Measurements from ENCODE around the gene GNPTG.

The GNPTG gene

DNA sequence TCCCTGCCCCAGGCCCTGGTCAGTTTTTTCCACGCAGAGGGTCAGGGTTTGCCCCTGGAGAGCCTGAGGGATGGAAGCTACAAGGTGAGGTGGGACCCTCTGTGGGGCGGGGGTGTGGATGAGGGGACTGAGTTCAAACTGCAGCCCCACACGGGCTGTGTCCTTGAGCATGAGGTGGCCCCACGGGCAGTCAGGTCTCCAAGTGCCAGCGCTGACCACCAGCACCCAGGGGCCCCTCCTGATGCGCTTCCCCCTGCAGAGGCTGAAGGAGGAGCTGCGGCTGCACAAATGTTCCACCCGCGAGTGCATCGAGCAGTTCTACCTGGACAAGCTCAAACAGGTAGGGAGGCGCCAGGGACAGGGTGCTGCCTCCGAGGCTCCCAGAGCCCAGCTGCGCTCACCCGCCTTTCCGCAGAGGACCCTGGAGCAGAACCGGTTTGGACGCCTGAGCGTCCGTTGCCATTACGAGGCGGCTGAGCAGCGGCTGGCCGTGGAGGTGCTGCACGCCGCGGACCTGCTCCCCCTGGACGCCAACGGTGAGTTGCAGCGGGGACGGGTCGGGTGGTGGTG lies 4.4 kb upstream of the GNPTG start:
- DNase-seq (ENCODE audit: low read depth): no peak

DNA sequence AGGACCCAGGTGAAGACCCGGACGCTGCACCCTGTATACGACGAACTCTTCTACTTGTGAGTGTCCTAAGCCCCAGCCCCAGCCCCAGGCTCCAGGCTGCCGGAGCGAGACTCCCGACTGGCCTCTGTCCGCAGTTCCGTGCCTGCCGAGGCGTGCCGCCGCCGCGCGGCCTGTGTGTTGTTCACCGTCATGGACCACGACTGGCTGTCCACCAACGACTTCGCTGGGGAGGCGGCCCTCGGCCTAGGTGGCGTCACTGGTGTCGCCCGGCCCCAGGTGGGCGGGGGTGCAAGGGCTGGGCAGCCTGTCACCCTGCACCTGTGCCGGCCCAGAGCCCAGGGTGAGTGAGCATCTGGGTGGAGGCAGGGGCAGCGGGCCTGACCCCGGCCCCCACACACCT lies 3.8 kb upstream of the GNPTG start:
- no peak for DNase-seq (ENCODE audit: low read depth)

DNA sequence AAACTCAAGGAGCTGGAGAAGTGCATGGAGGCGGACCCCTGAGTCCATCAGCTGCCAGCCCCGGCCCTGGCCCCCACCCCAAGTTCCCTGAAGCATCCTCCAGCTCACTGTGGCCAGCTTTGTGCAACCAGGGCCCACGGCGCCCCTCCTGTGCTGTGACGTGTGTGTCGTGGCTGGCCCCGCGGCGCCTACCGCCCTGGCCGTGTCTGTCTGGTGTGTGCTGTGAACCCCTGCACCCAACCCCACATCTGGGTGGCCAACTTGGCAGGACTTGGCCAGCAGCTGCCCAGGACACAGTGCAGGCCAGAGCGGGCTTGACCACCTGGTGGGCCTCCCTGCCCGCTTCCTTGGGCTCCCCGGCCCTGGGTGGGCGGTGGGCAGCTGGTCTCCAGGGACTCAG lies 3.3 kb upstream of the GNPTG start:
- no peak for DNase-seq (ENCODE audit: low read depth)

DNA sequence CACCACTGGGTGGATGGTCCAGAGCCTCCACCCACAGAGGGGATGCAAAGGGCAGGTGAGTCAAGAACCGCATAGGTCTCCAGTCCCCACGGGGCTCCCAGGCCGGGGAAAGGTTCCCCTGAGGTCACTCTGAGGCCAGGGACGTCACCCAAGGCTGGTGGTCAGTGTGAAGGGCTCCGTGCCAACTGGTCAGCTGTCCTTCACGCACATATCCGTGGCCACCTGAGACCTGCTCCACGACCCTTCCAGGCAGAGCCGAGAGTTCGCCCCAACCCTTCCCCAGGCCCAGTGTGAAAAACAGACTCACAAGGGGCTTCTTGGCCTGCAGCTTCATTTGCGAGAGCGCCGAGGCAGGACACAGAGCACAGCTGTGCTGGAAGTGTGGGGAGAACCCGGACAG lies 2.8 kb upstream of the GNPTG start:
- DNase-seq (ENCODE audit: low read depth): no peak

DNA sequence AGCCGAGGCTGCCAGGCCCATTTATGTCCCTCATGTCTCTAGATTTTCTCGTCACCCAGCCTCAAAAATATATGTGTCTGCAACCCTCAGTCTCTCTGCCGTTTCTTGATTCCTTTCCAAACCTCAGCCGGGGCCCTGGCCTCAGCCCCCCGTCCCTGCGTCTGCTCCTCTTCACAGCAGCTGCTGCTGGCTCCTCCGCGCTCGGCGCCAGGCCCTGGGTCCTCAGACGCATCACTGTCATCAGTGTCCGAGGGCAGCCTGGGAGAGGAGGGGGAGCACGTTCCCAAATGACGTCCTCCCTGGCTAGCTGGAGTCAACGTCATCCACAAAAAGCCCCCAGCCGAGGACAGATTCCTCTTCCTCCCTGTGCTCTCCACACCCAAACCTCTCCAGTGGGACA lies 2.4 kb upstream of the GNPTG start:
- no peak for DNase-seq (ENCODE audit: low read depth)

DNA sequence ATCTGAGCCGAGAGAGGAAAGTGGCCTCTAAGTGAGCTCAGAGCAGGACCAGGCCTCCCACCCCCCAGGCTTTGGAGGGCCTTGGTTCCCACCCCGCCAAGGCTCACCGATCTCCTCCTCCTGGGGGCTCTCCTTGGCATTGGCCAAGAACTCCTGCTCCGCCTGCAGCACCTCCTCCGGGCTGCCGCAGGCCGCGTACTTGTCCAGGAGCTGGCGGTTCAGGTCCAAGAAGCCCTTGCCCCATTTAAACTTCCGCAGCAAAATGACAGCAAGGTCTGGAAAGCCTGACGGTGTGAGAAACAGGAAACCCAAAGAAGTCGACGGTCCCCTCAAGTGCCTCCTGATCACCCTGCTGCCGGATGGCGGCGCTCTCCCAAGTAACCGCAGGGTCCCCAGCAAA lies 1.8 kb upstream of the GNPTG start:
- no peak for DNase-seq (ENCODE audit: low read depth)

DNA sequence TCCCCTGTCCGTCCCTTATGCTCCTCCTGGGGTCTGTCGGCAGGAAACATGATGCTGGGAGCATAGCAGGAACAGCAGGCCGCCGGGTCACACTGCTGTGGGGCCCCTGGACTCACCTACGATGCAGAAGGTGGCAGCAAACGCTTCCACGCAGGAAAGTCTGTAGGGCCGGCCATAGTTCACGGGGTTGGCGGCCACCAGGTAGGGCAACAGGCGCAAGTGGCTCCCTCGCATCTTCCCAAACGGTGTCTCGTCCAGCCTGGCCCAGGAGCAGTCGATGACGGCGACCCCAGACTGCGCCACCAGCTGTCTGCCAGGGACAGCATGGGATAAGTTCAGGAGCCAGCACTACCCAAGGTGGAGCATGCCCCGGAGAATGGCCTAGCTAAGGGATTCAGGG lies 1.0 kb upstream of the GNPTG start:
- DNase-seq (ENCODE audit: low read depth): no peak

DNA sequence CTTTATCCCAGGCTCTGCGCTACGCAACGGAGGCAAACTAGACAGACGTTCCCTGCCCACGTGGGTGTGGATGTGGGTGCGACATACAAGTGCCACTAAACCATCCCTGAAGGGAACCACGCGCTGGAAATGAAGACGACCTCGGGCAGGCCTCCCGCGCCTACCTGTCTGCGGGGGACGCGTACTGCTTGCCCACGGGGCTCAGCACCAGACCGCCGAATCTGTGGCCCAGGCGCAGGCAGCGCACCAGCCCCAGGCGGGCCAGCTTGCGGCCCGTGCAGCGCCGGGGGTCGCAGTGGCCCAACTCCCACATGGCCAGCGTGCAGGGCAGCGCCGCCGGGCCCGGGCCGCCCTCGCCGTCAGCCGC lies 533 bp upstream of the GNPTG start:
- no peak for DNase-seq (ENCODE audit: low read depth)

DNA sequence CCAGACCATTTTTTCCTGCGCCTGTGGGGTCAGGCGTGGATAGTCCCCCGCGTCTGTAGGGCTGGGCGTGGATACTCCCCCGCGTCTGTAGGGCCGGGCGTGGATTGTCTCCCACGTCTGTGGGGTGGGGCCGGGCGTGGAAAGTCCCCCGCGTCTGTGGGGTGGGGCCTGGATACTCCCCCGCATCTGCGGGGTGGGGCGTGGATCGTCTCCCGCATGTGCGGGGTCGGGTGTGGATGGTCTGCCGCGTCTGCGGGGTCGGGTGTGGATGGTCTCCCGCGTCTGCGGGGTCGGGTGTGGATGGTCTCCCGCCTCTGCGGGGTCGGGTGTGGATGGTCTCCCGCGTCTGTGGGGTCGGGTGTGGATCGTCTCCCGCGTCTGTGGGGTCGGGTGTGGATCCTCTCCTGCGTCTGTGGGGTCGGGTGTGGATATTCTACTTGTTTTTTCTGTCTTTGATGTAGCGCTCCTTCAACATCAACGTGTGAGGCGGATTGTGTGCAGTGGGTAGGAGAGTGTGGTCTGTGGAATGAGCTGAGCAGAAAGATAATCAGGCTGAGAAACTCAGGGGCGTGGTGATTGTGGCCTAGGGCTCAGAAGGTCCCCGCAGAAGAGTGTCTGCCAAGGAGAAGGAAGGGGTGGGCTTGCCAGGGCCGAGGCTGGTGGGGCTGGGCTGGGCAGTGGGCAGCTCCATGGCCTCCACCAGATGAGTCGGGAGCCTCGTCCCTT lies 3.2 kb downstream of the GNPTG start:
- no peak for DNase-seq (ENCODE audit: low read depth)

DNA sequence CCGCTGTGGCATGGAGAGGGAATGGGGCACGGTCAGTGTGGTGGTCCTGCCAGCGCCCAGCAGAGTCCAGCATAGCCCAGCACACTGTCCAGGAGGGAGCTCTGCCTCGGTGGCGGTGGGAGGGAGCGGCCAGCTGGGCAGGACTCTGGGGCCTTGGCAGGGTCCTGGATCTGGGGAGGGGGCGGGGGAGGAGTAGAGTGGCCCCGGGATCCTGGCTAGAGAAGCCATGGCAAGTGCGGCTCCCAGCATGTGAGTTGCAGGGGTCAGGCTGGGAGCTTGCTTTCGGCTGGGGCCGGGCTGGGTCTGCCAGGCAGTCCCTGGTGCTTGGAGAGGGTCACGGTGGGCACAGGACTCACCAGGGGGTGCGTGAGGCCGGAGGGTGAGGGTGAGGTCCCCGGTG lies 3.9 kb downstream of the GNPTG start:
- DNase-seq (ENCODE audit: low read depth): no peak

DNA sequence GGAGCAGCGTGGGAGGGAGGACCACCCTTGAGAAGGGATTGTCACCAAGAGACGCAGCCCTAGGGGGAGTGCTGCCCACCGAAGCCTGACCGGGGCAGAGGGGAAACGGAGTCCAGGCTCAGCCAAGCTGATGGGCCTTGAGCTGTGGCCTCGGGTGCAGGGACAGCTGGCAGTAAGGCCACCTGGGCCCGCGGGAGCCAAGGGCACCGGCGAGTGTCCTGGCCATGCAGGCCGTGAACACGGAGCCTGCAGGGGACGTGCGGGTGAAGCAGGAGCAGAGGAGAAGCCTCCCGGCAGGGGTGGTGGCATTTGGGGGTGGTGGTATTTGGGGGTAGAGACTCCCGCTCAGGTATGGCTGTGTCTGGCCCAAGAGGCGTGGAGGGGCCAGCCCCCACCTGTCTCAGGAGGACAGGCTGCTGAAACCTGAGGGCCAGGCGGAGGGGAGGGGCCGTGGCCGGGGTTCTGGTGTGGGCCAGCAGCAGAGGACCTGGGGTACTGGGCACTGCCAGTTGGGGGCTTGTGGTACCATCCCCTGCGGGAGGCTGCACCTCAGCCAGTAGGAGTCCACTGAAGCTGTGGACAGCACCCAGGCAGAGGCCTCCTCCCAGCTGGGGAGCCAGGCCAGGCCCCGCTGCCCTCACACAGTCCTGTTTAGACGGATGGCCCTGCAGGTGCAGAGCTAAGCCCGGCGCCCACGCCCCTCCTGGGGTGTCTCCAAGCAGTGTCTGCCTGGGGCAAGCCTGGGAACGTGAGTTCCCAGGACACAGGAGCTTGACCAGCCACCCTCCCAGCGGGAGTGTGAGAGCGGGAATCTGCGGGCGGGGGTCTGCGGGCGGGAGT lies 4.5 kb downstream of the GNPTG start:
- no peak for DNase-seq (ENCODE audit: low read depth)

DNA sequence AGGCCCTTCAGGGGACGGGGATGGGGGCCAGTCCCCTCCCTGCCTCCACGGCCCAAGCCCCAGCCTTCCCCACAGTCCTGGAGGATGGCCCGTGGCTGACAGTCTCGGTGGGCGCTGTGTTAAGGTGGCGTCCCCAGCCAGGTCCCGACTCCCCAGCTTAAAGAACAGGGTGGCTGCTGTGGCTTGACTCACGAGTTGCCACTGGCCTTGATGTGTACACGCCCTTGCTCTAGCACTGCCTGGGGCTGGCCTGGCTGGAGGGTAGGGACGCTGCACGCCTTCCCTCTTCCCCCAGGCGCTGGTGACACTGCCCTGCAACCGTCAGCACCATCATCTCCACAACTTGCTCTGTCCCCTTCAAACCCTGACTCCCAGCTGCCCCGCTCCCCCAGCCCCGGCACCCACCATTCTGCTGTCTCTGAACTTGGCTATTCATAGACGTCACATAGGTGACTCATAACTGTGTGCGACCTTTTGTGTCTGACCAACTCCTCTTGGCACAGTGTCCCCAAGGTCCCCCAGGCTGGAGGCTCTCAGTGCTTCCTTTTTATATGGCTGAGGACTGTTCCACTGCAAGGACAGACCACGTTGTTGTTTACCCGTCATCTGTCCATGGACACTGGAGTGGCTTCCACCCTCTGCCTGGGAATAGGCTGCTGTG lies 6.3 kb downstream of the GNPTG start:
- no peak for DNase-seq (ENCODE audit: low read depth)

DNA sequence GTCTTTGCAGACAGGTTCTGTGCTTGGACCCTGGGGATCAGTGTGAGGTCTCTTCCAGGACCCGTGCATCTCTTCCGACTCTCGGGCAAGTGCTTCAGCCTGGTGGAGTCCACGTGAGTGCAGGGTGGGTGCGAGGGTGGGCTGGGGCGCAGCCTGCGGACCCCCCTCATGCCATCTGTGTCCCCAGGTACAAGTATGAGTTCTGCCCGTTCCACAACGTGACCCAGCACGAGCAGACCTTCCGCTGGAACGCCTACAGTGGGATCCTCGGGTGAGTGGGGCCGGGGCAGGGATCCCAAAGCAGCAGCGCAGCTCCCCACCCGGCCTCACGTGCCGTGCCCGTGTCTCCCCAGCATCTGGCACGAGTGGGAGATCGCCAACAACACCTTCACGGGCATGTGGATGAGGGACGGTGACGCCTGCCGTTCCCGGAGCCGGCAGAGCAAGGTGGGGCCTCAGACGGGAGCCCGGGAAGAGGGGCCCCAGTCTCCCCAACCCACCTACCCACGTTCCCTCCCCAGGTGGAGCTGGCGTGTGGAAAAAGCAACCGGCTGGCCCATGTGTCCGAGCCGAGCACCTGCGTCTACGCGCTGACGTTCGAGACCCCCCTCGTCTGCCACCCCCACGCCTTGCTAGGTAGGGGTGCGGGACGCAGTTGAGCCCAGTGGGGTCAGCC lies 10.1 kb downstream of the GNPTG start:
- no peak for DNase-seq (ENCODE audit: low read depth)

DNA sequence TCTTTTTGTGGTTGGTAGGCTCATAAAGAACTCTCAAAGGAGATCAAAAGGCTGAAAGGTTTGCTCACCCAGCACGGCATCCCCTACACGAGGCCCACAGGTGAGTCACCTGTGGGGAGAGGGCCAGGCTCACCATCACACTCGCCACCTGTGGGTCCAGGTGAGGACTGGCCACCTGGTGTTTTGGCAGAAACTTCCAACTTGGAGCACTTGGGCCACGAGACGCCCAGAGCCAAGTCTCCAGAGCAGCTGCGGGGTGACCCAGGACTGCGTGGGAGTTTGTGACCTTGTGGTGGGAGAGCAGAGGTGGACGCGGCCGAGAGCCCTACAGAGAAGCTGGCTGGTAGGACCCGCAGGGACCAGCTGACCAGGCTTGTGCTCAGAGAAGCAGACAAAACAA lies 11.1 kb downstream of the GNPTG start:
- no peak for DNase-seq (ENCODE audit: low read depth)

DNA sequence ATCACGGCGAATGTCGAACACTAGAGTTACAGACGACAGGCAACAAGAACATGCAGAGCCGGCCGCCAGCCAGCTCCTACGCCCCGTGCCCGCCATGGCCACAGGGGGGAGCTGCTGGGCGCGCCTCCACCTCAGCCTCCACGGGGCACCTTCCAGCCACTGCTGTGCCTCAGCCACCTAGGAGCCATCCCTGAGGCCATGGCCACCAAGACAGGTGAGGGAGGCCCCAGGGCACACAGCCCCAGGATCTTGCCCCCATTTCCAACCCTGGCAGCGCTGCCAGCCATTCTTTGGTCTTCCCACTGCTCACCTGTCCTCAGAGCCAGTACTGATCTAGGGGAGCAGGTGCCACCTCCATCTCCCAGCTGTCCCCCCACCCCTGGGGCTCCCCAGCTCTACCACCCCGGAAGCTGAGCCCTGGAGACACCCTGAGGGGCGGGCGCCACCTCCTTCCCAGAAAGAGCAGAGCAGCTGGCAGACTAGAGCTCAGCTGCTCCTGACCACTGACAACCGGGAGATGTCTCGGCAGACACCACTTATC lies 11.8 kb downstream of the GNPTG start:
- DNase-seq (ENCODE audit: low read depth): peak; percentile 65

DNA sequence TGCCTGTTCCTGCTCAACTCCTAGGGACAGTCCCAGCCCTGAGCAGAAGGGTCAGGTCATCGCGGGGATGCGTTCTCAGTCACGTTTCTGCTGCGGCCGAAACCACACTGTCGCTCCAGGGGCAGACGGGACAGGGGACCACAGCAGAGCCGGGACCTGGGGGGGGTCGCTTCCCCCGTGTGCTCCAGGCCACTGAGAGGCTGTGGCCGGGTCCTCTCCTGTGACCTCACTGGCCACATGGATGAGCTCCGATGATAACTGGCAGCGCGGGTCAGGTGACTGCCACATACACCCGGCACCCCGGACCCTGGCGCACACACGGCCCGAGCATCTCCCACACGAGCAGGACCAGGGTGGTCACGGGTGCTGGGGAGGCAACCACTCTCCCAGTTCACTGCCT lies 12.8 kb downstream of the GNPTG start:
- no peak for DNase-seq (ENCODE audit: low read depth)

DNA sequence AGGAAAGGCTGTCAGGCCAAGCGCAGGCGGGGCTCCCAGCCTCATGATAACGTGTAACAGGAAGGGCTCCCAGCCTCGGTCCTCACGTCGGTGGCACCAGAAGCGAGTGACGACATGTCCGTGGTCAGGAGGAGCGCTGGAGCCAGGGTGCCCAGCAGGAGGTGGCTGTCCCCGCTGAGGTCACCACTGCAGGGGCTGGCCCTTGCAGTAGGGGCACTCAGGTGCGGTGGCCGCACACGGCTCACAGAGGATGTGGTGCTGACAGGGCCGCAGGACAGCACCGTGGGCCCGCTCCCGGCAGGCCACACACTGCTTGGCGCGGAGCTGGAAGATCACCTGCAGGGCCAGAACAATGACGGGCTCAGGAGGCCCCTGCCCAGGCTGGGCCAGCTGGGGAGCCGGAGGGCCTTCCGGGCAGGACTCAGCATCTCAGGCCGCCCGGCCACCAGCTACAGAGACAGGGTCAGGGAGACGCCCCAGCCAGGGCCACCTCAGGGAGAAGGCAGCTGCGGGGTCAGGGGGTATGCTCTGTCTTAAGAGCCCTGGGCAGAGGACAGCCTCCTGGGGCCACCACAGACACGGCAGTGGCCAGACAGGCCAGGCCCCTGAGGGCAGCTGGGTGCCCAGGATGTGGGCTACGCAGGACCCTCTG lies 14.5 kb downstream of the GNPTG start:
- DNase-seq (ENCODE audit: low read depth): no peak

DNA sequence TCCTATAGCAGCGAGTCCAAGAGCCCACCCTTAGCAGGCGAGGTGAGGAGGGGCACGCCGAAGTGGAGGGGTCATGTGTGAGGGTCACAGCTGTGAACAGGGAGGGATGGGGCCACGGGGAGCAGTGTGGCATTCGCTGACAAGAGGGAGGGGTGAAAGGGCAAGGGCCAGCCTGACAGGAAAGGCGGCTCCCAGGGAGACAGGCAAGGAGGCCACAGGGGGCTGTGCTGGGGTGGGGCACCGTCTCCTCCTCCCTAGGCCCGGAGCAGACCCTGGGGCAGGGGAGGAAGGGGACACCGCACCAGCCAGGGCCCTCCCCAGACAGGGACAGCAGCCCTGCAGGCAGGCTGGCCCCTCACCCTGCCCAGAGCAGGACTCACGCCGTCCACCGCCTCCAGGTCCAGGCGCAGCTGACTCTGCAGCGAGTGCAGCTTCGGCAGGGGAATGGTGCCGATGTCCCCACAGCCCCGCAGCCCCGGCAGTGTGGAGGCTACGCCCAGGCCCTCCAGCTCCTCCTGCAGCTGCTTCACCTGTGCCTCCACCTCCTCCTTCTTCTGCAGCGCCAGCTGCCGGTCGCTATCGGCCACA lies 15.1 kb downstream of the GNPTG start:
- no peak for DNase-seq (ENCODE audit: low read depth)

DNA sequence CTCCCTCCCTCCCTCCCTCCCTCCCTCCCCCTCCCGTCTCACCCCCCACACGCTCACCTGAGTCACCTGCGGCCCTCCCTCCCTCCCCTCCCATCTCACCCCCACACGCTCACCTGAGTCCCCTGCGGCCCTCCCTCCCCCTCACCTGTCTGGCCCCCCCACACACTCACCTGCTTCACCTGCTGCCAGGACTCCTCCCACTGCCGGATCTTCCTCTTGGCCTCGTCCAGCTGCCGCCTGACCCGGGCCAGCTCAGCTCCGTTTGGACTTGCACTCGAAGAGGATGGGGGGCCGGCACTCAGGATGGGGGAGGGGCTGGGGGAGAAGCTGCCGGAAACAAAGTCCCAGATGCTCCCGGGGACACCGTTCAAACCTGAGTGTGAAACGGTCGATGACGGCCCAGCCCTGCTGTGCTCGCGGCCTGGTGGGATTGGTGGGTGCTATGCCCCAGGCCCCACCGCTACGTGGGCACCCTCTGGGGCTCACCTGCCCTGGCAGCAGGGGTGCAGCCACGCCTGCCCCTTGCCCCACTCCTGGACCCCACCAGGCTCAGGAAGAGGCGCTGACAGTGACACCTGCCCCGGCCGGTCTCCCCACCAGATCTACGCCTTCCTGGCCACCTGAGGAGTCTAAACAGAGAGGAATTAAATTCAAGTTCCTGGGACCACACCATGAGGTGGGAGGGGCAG lies 15.9 kb downstream of the GNPTG start:
- DNase-seq (ENCODE audit: low read depth): no peak

Measured in activated T-cell treated with anti-CD3 and anti-CD28 coated beads for 1 hour (primary cell).